ENCODE measurements around the gene XIRP1. TPM values are rescaled to one million over a fixed set of nuclear protein-coding genes. Genes with fewer than 3 reads are reported as not detected.

XIRP1 gene
- total and polyA plus RNA-seq, 2 of the 13 experiments (the other 11 are each of a cell fraction or from before 2014, with no cell fraction given) = not detected

DNA sequence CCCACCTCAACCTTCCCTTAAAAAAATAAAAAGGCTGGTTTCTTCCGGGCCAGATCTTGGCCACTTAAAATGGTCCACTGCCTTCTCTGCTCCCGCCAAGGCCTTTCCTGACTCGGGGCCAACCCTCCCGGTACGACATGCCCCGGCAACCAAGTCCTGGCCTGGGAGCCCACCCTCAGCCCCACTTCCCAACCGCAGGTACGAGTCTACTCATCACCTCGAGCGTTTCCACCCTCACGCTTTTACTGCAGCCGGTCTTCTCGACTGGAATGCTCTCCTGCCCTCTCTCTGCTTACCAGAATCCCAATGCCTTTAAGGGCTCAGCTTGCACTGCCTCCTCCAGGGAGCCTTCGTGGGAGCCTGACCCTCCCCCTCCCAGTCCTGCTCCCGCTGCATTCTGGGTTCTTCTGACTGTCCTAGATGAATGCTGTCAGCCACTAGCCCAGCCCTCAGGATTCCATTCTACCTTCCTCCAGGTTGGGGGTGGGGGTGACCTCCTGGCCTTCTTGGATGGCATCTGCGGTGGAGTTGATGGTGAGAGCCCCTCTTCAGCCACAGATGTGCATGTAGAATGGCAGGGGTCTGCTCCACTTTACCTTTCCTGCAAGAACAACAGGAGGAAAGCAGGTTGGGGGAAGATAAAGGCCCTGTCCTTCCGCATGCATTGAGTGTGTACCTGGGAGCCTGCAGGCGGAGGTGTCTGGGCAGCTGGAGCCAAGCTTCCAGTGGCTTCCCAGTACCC, 37.9 kb downstream of the XIRP1 start (continued):
- TF ChIP-seq SALL2 (CRISPR knock-in tag; IDR thresholded peaks at IDR 0.05) = peak; percentile 52; the same call in 1 of the 2 replicates
- 0 out of 2 replicates have a peak, but pooled peaks have one; percentile 21 for TF ChIP-seq ARNT2 (CRISPR knock-in tag; IDR thresholded peaks at IDR 0.05; ENCODE audit: low read depth)
- TF ChIP-seq, protein P1, sequence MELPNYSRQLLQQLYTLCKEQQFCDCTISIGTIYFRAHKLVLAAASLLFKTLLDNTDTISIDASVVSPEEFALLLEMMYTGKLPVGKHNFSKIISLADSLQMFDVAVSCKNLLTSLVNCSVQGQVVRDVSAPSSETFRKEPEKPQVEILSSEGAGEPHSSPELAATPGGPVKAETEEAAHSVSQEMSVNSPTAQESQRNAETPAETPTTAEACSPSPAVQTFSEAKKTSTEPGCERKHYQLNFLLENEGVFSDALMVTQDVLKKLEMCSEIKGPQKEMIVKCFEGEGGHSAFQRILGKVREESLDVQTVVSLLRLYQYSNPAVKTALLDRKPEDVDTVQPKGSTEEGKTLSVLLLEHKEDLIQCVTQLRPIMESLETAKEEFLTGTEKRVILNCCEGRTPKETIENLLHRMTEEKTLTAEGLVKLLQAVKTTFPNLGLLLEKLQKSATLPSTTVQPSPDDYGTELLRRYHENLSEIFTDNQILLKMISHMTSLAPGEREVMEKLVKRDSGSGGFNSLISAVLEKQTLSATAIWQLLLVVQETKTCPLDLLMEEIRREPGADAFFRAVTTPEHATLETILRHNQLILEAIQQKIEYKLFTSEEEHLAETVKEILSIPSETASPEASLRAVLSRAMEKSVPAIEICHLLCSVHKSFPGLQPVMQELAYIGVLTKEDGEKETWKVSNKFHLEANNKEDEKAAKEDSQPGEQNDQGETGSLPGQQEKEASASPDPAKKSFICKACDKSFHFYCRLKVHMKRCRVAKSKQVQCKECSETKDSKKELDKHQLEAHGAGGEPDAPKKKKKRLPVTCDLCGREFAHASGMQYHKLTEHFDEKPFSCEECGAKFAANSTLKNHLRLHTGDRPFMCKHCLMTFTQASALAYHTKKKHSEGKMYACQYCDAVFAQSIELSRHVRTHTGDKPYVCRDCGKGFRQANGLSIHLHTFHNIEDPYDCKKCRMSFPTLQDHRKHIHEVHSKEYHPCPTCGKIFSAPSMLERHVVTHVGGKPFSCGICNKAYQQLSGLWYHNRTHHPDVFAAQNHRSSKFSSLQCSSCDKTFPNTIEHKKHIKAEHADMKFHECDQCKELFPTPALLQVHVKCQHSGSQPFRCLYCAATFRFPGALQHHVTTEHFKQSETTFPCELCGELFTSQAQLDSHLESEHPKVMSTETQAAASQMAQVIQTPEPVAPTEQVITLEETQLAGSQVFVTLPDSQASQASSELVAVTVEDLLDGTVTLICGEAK (IDR thresholded peaks at IDR 0.05) = no peak
- TF ChIP-seq, protein P1 (CRISPR knock-in tag; IDR thresholded peaks at IDR 0.05) = no peak
- TF ChIP-seq, protein P2, sequence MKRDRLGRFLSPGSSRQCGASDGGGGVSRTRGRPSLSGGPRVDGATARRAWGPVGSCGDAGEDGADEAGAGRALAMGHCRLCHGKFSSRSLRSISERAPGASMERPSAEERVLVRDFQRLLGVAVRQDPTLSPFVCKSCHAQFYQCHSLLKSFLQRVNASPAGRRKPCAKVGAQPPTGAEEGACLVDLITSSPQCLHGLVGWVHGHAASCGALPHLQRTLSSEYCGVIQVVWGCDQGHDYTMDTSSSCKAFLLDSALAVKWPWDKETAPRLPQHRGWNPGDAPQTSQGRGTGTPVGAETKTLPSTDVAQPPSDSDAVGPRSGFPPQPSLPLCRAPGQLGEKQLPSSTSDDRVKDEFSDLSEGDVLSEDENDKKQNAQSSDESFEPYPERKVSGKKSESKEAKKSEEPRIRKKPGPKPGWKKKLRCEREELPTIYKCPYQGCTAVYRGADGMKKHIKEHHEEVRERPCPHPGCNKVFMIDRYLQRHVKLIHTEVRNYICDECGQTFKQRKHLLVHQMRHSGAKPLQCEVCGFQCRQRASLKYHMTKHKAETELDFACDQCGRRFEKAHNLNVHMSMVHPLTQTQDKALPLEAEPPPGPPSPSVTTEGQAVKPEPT (CRISPR knock-in tag; IDR thresholded peaks at IDR 0.05; ENCODE audit: low read depth) = no peak
- no peak for TF ChIP-seq NR2F2 (IDR thresholded peaks at IDR 0.05; ENCODE audit: borderline replicate concordance, low read depth)
- no peak for TF ChIP-seq ZNF83 (CRISPR knock-in tag; IDR thresholded peaks at IDR 0.05; ENCODE audit: borderline replicate concordance)
- TF ChIP-seq, protein P3, sequence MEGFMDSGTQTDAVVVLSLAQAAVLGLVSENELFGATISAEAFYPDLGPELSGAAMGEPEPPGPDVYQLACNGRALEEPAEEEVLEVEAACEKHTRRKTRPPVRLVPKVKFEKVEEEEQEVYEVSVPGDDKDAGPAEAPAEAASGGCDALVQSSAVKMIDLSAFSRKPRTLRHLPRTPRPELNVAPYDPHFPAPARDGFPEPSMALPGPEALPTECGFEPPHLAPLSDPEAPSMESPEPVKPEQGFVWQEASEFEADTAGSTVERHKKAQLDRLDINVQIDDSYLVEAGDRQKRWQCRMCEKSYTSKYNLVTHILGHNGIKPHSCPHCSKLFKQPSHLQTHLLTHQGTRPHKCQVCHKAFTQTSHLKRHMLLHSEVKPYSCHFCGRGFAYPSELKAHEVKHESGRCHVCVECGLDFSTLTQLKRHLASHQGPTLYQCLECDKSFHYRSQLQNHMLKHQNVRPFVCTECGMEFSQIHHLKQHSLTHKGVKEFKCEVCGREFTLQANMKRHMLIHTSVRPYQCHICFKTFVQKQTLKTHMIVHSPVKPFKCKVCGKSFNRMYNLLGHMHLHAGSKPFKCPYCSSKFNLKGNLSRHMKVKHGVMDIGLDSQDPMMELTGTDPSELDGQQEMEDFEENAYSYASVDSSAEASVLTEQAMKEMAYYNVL (CRISPR knock-in tag; IDR thresholded peaks at IDR 0.05; ENCODE audit: borderline replicate concordance) = 0 out of 2 replicates have a peak, but pooled peaks have one; percentile 12
- peak; percentile 98 for TF ChIP-seq ZNF281 (CRISPR knock-in tag; IDR thresholded peaks at IDR 0.05; ENCODE audit: borderline replicate concordance)
- TF ChIP-seq ZNF205 (CRISPR knock-in tag; IDR thresholded peaks at IDR 0.05) = peak; percentile 69; the same call in 1 of the 2 replicates
- peak; percentile 75 for TF ChIP-seq XRCC5 (optimal IDR thresholded peaks at IDR 0.05; ENCODE audit: low read length)
- 0 out of 2 replicates have a peak, but pooled peaks have one; percentile 71 for TF ChIP-seq ZFP90 (CRISPR knock-in tag; IDR thresholded peaks at IDR 0.05; ENCODE audit: borderline replicate concordance)
